Gastrocnemius medialis (tissue), 4 donors: ENCODE data around the gene TMEM131L. TPM values are rescaled to one million over a fixed set of nuclear protein-coding genes. Genes with fewer than 3 reads are reported as not detected.

Experiments
- ATAC-seq, 2 donors: fragments of 150-250 bp; one replicate each; pipeline ENCODE4 v1.9.1; 2016
- DNase-seq, 2 donors: peaks; one replicate each; pipeline ENCODE4 v3.0.0-alpha.2; 2019
- H3K27ac ChIP-seq, 4 donors: fragments of 200-600 bp; sonication (generic); 1 replicate in 1 of 4; 2 replicates in 3 of 4; pipeline ENCODE4 v1.5.1; 2016 to 2018; ENCODE audit warnings: mild to moderate bottlenecking in 2 of 4, moderate library complexity in 1 of 4
- H3K27me3 ChIP-seq, 3 donors: fragments of 200-600 bp; sonication (generic) in 2 of 3; 1 replicate in 1 of 3; 2 replicates in 2 of 3; pipeline versions ENCODE4 v1.5.1 to v1.6.0; 2016 to 2019; ENCODE audit warnings: mild to moderate bottlenecking in 1 of 3, moderate library complexity in 1 of 3
- H3K36me3 ChIP-seq, 2 donors: fragments of 200-600 bp; sonication (generic) in 1 of 2; one replicate each; pipeline ENCODE4 v1.5.1; 2017 to 2018
- H3K4me1 ChIP-seq, 2 donors: fragments of 200-600 bp; sonication (generic) in 1 of 2; one replicate each; pipeline ENCODE4 v1.5.1; 2016 to 2017; ENCODE audit warnings: mild to moderate bottlenecking in 2 of 2
- H3K4me3 ChIP-seq, 4 donors: fragments of 200-600 bp; sonication (generic) in 3 of 4; 1 replicate in 1 of 4; 2 replicates in 3 of 4; pipeline ENCODE4 v1.5.1; 2016 to 2019; ENCODE audit warnings: mild to moderate bottlenecking in 2 of 4
- H3K9me3 ChIP-seq, 3 donors: fragments of 200-600 bp; sonication (generic) in 2 of 3; 1 replicate in 1 of 3; 2 replicates in 2 of 3; pipeline ENCODE4 v1.5.1; 2016 to 2019
- CTCF ChIP-seq, 5 experiments: fragments of 450-650 bp in 3 of 5; fragments of 200-600 bp in 2 of 5; sonication (generic) in 2 of 5; IDR thresholded peaks in 4 of 5; conservative IDR thresholded peaks in 1 of 5; 1 replicate in 4 of 5; 2 replicates in 1 of 5; pipeline ENCODE4 v1.5.1; 2016 to 2019; ENCODE audit warnings: antibody characterized with exemption in 5 of 5, mild to moderate bottlenecking in 3 of 5, moderate library complexity in 3 of 5
- POLR2A ChIP-seq, 2 donors: fragments of 450-650 bp; IDR thresholded peaks; one replicate each; pipeline ENCODE4 v1.6.1; 2017; ENCODE audit warnings: antibody characterized with exemption in 2 of 2, mild to moderate bottlenecking in 2 of 2, moderate library complexity in 2 of 2
- in situ Hi-C, 4 donors: fragments of 200-750 bp; cut with MboI; loops; one replicate each; pipeline versions ENCODE4 v1.15.0 to v1.8.0; 2017; ENCODE audit warnings: low sequenced_read_pairs in 4 of 4
- intact Hi-C: fragments of 100-400 bp; cut with DNase I; formaldehyde crosslinking; loops from one replicate; pipeline ENCODE4 v1.15.1; 2023; ENCODE audit warnings: low total_unique reads
- total RNA-seq, 4 donors: library from RNA; depleted of rRNA; stranded (reverse); fragments of >200 nt; gene quantifications; one replicate each; pipeline versions ENCODE4 v1.1.0 to v1.2.3, GENCODE V29; 2016

TMEM131L gene
- total RNA-seq, 4 donors from 2014 or later = 4.6 to 21.4 (median 9.5) TPM

- in situ Hi-C loops (no loop called here), intact Hi-C loops (no loop called here)
- DNase-seq (no peak), ATAC-seq (peak in 1 of 2 donors; percentile 28)
- H3K36me3 ChIP-seq = no peaks in the 10 kb centered on the region
- TF ChIP-seq CTCF (IDR thresholded peaks at IDR 0.05 in 4 of 5, conservative IDR thresholded peaks at IDR 0.05 in 1 of 5) (no peak), POLR2A (IDR thresholded peaks at IDR 0.05) (no peak)
- H3K4me3 ChIP-seq = no peak overlapping the region
- peak overlapping the region; percentile 23 to 58 (median 40) for H3K27ac ChIP-seq
- peaks cover 37 to 56% of the 10 kb centered on the region in 2 donors for H3K4me1 ChIP-seq
- H3K27me3 ChIP-seq = no peaks in the 10 kb centered on the region
- H3K9me3 ChIP-seq = no peaks in the 10 kb centered on the region
Observed at GRCh38 chr4:153513596-153513995, 47.4 kb downstream of the TMEM131L start.

- Histone ChIP-seq H3K27me3 (no peaks in the 10 kb centered on the region), H3K9me3 (no peaks in the 10 kb centered on the region), H3K36me3 (no peaks in the 10 kb centered on the region), H3K4me3 (no peak overlapping the region), H3K4me1 (peaks cover 42 to 60% of the 10 kb centered on the region in 2 donors), H3K27ac (peak overlapping the region in 3 of 4 donors; percentile 17 to 58 (median 31))
- intact Hi-C loops (no loop called here), in situ Hi-C loops (no loop called here)
- ATAC-seq (no peak), DNase-seq (no peak)
- TF ChIP-seq POLR2A (IDR thresholded peaks at IDR 0.05) (no peak), CTCF (IDR thresholded peaks at IDR 0.05 in 4 of 5, conservative IDR thresholded peaks at IDR 0.05 in 1 of 5) (no peak)
Observed at GRCh38 chr4:153514001-153514526, 47.9 kb downstream of the TMEM131L start.

- TF ChIP-seq POLR2A (IDR thresholded peaks at IDR 0.05) = no peak
- TF ChIP-seq CTCF (IDR thresholded peaks at IDR 0.05 in 4 of 5, conservative IDR thresholded peaks at IDR 0.05 in 1 of 5) = no peak
- peaks cover 42 to 61% of the 10 kb centered on the region in 2 donors for H3K4me1 ChIP-seq
- H3K27ac ChIP-seq = peak overlapping the region in 3 of 4 donors; percentile 17 to 58 (median 31)
- intact Hi-C loops = no loop called here
- DNase-seq = no peak
- no peaks in the 10 kb centered on the region for H3K27me3 ChIP-seq
- H3K36me3 ChIP-seq = no peaks in the 10 kb centered on the region
- in situ Hi-C loops = no loop called here
- no peak overlapping the region for H3K4me3 ChIP-seq
- no peaks in the 10 kb centered on the region for H3K9me3 ChIP-seq
- ATAC-seq = no peak
Observed at GRCh38 chr4:153514688-153515426, 48.7 kb downstream of the TMEM131L start.

- in situ Hi-C loops (no loop called here), intact Hi-C loops (no loop called here)
- TF ChIP-seq POLR2A (IDR thresholded peaks at IDR 0.05) (no peak), CTCF (IDR thresholded peaks at IDR 0.05 in 4 of 5, conservative IDR thresholded peaks at IDR 0.05 in 1 of 5) (no peak)
- Histone ChIP-seq H3K36me3 (no peaks in the 10 kb centered on the region), H3K4me1 (peaks cover 47 to 52% of the 10 kb centered on the region in 2 donors), H3K27me3 (no peaks in the 10 kb centered on the region), H3K4me3 (no peak overlapping the region), H3K9me3 (no peaks in the 10 kb centered on the region), H3K27ac (peak overlapping the region; percentile 60 to 78 (median 74))
- no peak for DNase-seq
- ATAC-seq = no peak
Observed at GRCh38 chr4:153517159-153517558, 51.0 kb downstream of the TMEM131L start.
